ENCODE results near the gene SPTSSB.

The SPTSSB gene

DNA sequence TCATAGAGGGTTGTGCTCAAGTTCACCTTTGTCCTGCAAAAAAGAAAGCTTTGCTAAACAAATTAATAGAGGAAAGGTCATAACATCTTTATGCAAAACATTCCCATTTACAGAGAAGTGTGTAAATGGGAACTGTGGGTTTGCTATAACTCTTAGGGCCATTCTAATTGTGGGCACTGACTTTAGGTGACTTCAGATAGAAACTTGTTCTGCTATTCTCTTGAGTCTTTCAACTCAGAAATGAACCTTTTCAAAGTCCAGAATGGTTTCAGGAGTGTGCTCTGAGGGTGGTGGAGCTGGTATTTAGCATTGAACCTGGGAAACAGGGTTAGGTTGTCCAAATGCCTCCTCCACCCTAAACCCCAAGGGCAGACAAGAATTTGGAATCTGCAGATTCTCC is 34.0 kb downstream of the SPTSSB start:
- no peak overlapping the region for H3K4me3 ChIP-seq (replicated peaks; ENCODE audit: low read depth, low read length)
- no peaks in the 10 kb centered on the region for H3K27me3 ChIP-seq (replicated peaks; ENCODE audit: control insufficient read depth, insufficient read depth, low read length)
- TF ChIP-seq, protein P1, sequence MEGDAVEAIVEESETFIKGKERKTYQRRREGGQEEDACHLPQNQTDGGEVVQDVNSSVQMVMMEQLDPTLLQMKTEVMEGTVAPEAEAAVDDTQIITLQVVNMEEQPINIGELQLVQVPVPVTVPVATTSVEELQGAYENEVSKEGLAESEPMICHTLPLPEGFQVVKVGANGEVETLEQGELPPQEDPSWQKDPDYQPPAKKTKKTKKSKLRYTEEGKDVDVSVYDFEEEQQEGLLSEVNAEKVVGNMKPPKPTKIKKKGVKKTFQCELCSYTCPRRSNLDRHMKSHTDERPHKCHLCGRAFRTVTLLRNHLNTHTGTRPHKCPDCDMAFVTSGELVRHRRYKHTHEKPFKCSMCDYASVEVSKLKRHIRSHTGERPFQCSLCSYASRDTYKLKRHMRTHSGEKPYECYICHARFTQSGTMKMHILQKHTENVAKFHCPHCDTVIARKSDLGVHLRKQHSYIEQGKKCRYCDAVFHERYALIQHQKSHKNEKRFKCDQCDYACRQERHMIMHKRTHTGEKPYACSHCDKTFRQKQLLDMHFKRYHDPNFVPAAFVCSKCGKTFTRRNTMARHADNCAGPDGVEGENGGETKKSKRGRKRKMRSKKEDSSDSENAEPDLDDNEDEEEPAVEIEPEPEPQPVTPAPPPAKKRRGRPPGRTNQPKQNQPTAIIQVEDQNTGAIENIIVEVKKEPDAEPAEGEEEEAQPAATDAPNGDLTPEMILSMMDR (IDR thresholded peaks at IDR 0.05; ENCODE audit: insufficient read depth, low read length, poor library complexity, severe bottlenecking), result no peak
- DNase-seq (ENCODE audit: extremely low read depth, insufficient read length), result no peak
- no peaks in the 10 kb centered on the region for H3K36me3 ChIP-seq (ENCODE audit: control insufficient read depth, insufficient read depth, low read length)

GRCh38 chr3:161336661-161337060 is 34.7 kb downstream of the SPTSSB start:
- H3K27me3 ChIP-seq (replicated peaks; ENCODE audit: control insufficient read depth, insufficient read depth, low read length), result no peaks in the 10 kb centered on the region
- TF ChIP-seq, protein P1 (IDR thresholded peaks at IDR 0.05; ENCODE audit: insufficient read depth, low read length, poor library complexity, severe bottlenecking), result no peak

DNA sequence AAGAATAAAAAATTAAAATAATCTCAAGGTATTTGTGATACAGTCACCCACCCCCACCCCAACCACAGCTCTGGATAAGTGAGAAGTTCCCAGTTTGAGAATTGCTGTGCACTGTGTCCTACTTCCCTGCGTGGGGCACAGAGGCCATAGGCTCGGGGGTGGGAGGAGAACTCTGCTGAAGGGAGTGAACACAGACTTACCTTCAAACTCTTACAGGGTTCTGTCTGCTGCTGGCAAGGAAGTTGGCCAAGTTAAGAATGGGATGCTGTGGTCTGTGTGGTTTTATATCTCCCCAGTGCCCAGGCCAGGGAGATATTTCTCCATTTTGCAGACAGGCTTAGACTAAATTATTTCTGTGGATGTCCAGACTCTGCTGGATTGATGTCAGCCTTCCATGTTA is 37.6 kb downstream of the SPTSSB start:
- no peak overlapping the region for H3K4me3 ChIP-seq (replicated peaks; ENCODE audit: low read depth, low read length)
- no peaks in the 10 kb centered on the region for H3K27me3 ChIP-seq (replicated peaks; ENCODE audit: control insufficient read depth, insufficient read depth, low read length)
- TF ChIP-seq, protein P1 (IDR thresholded peaks at IDR 0.05; ENCODE audit: insufficient read depth, low read length, poor library complexity, severe bottlenecking), result no peak
- no peaks in the 10 kb centered on the region for H3K36me3 ChIP-seq (ENCODE audit: control insufficient read depth, insufficient read depth, low read length)
- DNase-seq (ENCODE audit: extremely low read depth, insufficient read length), result no peak

More at GRCh38 chr3:161336661-161337060, 34.7 kb downstream of the SPTSSB start:
- H3K4me3 ChIP-seq (replicated peaks; ENCODE audit: low read depth, low read length), result no peak overlapping the region
- no peak for DNase-seq (ENCODE audit: extremely low read depth, insufficient read length)
- no peaks in the 10 kb centered on the region for H3K36me3 ChIP-seq (ENCODE audit: control insufficient read depth, insufficient read depth, low read length)

DNA sequence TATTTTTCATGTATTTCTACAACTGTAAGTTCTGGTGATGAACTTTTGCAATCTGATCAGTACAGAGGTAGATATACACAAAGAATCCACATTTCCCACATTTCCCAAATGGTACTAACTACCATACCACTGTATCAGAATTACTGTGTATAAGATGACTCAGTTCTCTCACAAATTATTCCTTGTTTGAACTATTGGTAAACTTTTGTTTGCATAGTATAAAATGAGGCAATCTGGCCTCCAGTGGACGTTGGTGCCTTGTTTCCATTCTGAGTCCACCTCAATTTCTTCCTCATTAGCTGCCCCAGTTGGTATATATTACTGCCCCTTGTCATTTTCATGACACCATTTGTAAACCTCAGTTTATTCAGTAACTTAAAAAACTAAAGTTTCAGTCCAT is 38.5 kb downstream of the SPTSSB start:
- no peak for DNase-seq (ENCODE audit: extremely low read depth, insufficient read length)
- TF ChIP-seq, protein P1 (IDR thresholded peaks at IDR 0.05; ENCODE audit: insufficient read depth, low read length, poor library complexity, severe bottlenecking), result no peak

DNA sequence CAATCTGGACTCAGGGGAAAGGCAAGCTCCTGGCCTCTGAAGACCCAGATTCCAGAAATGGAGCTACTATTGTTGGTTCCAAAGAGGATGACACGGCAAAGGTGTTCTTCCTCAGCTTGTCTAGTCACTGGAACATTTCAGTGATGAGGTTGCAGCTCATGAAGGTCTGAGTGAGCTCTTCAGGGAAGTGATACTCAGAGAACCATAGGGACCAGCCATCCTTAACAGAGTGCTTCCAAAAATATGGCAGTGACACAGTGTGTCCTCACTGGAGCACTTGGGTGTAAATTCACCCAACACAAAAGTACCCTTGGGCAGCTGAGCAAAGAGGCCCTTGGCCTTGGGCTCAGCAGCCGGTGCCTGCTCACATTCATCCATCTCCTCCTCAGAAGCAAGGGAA is 46.3 kb downstream of the SPTSSB start:
- DNase-seq (ENCODE audit: extremely low read depth, insufficient read length), result no peak
- H3K36me3 ChIP-seq (ENCODE audit: control insufficient read depth, insufficient read depth, low read length), result no peaks in the 10 kb centered on the region
- TF ChIP-seq, protein P1 (IDR thresholded peaks at IDR 0.05; ENCODE audit: insufficient read depth, low read length, poor library complexity, severe bottlenecking), result no peak
- H3K4me3 ChIP-seq (replicated peaks; ENCODE audit: low read depth, low read length), result no peak overlapping the region
- H3K27me3 ChIP-seq (replicated peaks; ENCODE audit: control insufficient read depth, insufficient read depth, low read length), result no peaks in the 10 kb centered on the region

More for the DNA sequence above, 38.5 kb downstream of the SPTSSB start:
- H3K4me3 ChIP-seq (replicated peaks; ENCODE audit: low read depth, low read length), result no peak overlapping the region
- H3K27me3 ChIP-seq (replicated peaks; ENCODE audit: control insufficient read depth, insufficient read depth, low read length), result no peaks in the 10 kb centered on the region
- H3K36me3 ChIP-seq (ENCODE audit: control insufficient read depth, insufficient read depth, low read length), result no peaks in the 10 kb centered on the region
